DLD1 (cell line): ENCODE data around the gene BRD9.

Experiments
- in situ Hi-C: cut with HindIII; loops from 2 replicates; pipeline ENCODE4 v1.10.0; 2017; ENCODE audit warnings: low sequenced_read_pairs

The BRD9 gene

DNA sequence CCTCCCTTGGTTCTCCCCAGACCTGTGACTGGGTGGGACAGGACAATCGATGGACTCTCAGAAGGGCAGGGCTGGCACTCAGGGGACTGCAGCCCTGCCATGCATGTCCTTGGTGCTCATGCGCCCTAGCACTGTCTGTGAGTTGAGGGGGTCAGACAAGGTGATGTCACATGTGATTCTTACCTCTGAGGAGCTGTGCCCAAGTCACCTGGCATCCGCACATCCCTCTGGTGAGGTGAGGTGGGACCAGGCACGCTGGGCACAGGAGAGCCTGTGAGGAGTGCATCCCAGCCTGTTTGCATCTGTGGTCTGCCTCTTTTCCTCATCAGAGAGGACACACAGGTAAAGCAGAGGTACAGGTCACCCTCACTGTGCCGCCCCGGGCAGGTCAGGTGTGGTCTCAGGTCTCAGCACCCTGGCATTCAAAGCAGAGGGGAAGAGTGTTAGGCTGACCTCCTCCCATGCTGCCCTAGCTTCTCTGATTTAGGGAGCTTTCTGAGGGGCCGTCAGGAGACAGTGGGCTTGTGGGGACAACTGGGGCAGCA, 14.8 kb upstream of the BRD9 start:
- in situ Hi-C loops: loop anchor here (10.0 to 25.0 kb wide), 2 partner anchors 253 to 255 kb away; no protein-coding TSS in a partner anchor

DNA sequence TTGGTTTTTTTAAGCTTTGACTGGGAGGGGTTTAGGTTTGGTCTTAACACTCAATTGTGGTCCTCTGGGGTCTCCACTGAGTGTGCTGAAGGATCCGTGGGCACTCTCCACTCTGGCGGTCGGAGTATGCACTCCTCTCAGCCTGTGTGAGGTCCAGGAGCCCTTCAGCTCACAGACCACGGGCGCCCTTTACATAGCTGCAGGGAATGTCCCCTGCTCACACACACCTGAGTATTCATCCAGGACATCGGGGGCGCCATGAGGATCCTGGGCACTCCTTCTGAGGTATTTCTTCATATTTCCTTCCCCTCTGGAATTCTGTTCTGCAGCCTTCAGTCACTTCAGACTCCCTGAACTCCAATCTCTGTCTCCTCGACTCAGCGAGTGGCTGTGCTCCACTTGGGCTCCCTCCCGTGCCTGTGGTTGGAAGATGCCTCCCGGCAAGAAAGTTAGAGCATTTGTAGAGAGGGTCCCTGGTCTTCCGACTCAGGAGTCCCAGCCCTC, 12.6 kb upstream of the BRD9 start:
- in situ Hi-C loops: loop anchor here (10.0 to 25.0 kb wide), 2 partner anchors 250 to 257 kb away; no protein-coding TSS in a partner anchor

DNA sequence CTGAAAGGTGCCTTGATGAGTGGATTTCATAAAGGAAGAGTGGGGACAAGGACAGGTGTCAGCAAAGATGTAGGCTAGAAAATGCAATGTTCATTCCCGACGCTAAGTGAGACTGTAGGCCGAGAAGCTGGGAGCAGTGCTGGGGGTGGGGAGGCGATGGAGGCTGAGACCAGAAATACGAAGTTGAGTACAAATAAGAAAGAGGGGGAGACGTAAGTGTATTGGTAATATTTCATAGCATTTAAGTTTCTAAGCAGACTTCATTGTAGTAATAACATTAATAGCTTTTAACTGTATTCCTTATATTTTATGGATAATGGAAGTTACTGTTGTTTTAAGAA, 11.1 kb upstream of the BRD9 start:
- in situ Hi-C loops: loop anchor here (10.0 to 25.0 kb wide), 2 partner anchors 249 to 259 kb away; no protein-coding TSS in a partner anchor

DNA sequence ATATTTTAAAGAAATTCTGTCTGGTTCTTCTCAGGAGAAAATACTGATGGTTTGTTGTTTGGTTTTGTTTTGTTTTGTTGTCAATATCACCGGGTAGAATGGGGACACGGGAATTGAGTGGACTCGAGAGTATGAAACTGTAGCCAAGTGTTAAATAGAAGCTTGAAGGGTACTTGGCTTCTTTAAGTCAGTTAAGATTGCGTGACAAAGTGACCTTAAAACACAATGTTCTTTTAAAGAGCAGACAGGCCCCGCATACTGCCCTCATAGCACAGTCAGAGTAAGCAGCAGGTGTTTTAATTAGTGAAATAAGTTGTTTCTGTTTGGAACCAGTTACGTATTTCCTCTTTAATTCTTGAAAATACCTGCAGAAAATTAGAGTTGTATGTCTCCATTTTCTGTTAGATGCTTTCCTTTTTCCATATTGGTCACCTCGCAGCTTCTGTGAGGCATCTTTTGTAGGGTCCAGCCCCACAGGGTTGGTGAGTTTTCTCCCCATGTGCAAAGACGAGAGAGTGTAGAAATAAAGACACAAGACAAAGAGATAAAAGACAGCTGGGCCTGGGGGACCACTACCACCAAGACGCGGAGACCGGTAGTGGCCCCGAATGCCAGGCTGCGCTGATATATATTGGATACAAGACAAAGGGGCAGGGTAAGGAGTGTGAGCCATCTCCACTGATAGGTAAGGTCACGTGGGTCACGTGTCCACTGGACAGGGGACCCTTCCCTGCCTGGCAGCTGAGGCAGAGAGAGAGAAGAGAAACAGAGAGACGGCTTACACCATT, 9.7 kb upstream of the BRD9 start:
- in situ Hi-C loops: loop anchor here (10.0 to 25.0 kb wide), 2 partner anchors 248 to 260 kb away; no protein-coding TSS in a partner anchor

DNA sequence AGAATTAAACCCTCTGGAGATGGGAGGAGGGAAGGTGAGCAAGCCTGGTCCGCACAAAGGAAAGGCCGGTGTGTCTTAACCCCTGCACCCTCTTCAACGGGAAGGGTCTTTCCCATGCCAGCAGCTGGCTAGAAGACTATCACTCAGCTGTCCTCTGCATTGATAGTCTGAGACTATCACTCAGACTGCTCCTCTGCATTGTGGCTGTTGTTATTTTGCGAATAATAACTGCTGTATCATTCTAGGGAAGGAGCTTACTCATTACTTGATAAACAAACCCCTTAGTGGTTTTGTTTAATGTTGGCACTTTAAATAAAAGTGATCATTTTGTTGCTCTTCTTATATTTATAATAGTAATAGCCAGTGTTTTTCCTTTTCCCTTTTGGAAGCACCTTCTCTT, 8.2 kb upstream of the BRD9 start:
- in situ Hi-C loops: loop anchor here (10.0 to 25.0 kb wide), 2 partner anchors 246 to 262 kb away; no protein-coding TSS in a partner anchor

DNA sequence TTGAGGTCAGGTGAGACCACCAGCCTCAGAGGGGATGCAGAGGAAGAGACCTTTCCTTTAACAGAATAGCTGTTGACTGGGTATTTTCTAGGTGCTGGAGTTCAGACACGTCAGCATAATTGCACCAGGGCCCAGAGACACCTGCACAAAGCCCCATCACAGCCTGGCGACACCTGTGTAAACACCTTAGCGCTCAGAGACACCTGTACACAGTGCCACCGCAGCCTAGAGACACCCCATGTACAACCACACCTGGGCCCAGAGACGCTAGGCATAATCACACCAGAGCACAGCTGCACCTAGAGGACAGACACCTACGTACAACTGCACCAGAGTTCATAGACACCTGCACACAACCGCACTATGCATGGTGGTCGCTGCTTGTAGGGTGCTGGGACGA, 1.1 kb upstream of the BRD9 start:
- in situ Hi-C loops: no loop called here

DNA sequence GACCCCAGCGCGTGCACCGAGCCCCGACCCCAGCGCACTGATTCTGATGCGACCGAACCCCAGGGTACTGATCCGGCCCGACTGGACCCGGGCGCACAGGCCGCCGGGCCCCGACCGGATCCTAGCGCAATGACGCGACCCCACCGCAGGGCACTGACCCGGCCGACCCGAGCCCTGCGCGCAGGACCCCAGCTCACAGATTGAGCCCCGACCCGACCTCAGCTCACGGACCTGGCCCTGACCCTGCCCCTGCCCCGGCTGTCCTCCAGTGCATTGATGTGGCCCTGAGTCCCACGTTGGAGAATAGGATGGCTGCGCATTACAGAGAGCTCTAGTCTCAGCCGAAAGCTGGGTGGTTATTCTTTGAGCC, 521 bp upstream of the BRD9 start:
- in situ Hi-C loops: no loop called here

DNA sequence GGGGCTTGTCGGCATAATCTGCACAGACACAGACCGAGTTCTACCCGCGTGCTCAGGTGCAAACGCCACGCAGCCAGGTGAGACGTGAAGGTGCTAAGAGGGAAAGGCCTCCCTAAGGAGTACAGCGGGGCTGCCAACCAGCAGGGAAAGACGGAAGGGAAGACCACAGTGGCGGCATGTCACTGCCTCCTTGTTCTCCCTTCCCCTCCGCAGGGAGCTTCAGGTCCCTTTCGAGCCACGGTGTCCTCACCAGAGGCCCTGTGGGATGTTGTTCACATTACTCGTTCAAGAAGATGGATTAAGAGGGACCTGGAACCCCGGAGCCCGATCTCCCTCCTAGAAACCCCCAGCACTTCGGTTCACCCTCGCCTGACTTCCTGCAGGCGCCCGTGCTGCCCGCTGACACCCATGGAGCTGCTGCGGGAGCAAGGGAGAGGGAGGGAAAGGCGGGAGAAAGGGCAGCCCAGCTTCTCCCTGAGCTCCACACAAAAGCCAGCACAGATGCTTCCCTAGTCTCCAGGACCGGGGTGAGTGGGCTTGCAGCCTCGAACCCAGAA, 686 bp downstream of the BRD9 start:
- in situ Hi-C loops: no loop called here

DNA sequence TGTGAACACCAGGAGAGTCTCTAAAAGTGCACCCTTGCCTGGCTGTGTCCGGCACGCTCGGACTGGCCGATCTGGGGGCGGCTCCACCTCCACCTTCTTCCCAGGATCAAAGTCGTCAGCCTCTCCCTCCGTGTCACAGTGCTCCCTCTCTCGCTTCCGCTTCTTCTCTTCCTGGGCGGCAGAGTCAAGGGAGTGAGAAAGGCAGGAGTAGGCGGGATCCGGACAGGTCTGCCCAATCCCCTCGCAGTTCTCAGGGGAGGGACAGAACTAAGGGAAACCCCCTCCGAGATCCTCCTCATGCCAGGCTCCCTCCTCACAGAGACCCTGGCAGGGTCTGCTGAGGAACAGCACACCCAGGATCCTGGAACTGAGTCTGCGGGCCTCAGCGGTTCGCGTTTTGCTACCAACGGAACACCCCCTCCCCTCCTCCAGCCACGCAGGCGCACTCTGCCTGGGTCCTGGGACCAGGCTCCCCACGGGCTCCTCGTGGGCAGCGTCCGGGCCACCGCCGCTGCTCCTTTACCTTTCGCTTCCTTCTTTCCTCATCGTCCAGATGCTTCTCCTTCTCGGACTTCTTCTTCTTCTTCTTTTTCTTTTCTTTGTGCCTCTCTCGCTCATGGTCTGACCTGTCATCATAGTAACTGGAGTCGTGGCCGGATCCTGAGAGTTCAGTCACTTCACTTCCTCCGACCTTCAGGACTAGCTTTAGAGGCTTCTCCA, 1.3 kb downstream of the BRD9 start:
- in situ Hi-C loops: no loop called here

DNA sequence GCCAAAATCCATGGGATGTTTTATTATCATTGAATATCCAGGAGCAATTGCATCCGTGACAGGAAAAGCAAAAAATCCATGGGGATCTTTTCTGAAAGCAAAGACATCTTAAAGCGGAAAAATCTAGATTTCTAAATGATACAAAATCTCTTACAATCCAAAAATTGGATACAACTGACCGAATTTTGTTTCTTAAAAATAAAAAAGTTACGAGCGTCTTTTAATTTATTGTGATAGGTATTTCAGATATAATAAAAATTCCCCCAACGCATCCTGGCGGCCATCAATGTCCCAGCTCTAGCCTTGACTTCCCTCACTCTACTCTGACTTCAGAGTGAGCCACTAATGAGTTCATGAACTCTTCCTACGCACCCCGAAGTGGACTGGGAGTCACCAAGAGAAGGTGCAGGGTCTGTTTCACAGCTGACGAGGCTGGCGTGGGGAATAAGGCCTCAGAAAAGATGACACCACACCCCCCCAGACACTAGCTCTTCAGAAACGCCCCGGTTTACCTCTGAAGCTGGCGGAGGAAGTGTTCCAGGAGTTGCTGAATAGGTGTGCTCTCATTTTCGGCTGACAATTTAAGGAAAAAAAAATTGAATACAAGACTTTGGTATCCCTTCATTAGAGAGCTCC, 3.4 kb downstream of the BRD9 start:
- in situ Hi-C loops: no loop called here

DNA sequence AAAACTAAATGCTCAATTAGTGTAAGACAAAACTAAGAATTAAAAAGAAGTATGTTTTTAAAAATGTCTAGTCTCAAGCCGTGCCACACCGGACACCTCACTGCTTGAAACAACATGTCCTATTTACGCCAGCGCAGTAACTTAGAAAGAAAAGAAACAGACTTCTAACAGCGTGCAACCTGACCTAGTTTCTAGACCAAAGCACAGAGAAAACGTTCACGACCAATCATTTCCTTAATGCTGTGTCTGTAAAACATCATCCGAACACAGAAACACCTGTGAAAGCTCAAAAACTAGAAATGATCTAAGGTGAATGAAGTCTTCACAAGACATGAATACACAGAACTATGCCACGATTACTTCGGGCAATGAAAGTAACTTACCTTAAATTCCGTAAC, 4.0 kb downstream of the BRD9 start:
- in situ Hi-C loops: no loop called here

DNA sequence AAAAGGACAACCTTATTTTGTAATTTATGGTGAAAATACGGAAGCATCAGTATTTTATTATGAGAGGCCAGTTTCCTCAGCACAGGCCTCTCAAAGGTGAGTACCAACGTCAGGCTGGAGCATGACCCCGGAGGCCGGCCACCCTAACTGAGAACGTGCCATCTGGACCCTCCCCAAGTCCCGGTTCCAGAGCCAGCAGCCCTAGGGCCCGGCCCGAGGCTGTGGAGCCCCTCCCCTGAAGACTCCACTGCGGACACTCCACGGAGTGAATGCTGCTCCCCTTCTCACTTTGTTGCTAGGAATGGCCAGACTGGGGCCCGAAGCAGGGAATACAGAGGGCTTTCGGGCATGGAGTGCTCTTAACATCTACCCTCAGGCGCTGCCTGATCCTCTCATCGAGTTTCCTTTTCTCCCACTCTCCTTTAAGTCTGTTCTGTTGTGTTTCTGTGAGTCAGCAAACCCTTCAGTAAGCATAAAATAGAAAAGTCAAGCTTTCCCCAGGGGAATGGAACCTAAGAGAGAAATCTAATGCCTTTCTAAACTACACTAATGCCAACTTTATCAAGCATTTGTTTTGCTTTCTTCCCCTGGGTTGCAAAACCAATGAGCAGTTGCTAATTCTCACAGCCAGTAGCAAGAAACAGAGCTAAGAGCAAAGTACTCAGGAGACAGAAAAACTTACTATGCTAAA, 4.5 kb downstream of the BRD9 start:
- in situ Hi-C loops: no loop called here

DNA sequence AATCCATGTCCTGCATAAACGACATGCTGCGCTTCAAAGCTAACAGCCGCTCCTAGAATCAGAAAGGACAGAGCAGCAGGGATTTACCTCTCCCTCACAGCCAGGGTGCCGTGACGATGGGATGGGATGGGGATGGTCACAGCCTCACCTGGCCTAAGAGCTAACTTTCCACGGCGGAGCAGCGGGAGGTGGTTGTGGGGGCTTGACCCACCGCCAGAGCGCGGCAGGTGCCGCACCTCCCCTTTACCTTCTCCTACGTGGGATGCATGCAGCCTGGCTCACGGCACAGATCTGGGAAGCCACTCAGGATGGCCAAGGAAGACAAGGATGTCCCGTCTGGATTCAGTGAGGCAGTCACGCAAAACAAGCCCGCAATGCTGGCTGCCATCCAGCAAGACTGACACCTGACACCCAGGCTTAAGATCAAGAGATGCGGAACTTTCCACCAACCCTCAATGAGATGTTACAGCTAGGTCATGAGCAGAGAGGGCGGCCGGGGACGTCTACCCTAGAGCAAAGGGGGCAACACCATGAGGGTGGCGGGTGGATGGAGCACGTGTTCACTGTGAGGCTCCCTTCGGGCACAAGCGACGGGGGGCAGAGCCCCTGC, 5.8 kb downstream of the BRD9 start:
- in situ Hi-C loops: no loop called here

DNA sequence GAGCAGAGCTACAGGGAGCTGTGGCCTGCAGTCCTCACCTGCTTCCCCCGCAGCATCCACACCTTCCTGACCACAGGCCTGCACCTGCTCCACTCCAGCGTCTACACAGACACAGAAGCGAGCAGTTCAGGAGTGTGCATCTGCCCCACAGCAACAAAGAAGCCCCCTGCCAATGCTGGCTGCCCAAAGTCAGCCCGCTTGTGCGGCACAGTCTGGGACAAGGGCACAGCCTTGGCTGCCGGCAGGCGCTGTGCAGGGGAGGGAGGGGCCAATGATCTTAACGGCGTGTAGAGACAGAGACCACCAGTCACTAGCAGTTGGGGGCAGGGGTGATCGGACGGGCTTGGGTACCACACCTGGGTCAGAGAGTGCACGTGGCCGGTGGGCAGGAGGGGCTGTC, 6.6 kb downstream of the BRD9 start:
- in situ Hi-C loops: no loop called here

DNA sequence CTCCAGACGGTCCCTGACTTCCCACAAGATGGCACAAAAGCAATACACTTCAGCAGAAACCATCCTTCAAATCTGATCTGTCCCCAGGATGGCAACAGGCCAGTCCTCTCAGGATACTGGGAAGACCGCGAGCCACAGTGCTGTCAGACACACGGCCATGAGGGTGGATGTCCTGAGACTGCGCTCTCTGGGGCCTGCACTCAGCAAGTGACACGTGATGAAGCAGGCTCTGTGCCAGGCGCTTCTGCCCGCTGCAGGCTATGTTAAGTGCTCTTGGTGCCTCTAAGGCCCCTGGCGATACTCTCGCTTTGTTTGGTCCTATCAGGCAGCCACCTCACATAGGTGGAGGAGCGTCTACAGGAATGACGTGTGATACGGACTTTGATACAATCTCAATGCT, 7.1 kb downstream of the BRD9 start:
- in situ Hi-C loops: no loop called here

DNA sequence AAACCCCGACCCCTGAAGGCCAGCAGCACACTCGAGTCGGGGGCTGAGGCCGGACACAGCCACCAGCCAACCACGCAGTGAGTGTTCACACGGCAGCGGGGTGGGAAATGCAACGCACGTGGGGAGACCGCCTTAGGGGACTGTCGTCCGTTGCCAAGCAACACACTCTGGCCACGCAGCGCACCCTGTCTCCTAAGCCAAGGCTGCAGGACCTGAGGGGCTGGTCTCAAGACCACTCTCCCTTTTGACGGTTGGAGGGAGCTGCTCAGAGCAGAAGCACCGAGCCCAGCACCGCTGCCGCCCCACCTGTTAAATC, 7.5 kb downstream of the BRD9 start:
- in situ Hi-C loops: no loop called here

DNA sequence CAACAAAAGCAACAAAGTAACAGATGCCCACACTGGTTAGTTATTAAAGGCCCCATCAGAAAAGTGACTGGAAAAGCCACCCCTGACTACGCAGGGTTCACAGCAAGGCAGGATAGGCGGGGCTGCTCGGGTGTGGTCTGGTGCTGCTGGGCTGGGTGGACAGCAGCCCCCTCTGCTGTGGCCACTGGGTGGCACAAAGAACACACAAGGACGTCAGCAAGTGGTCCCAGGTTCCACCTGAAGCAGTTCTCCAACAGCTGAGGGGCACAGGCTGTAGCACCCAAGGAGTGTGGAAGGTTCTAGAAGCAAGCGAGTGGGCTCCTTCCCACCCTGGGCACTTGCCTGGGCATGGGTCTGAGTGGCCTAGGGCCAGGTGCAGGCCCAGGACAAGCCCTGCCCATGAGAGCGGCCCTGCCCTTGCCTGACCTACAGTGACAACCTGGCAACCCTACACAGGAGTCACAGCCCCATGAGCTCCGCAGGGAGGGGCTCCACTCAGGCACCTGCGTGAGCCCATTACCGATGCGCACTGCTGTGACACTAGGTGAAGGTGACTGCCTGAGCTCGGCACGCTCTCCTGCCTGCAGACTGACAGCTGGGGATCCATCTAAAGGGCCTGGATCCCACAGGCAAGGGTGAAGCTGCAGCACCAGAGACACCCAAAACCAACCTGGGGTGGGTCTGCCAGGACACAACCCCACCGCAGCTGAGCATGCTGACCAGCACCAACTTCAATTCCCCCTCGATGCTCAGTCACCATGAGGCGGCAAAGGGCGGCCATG, 8.1 kb downstream of the BRD9 start:
- in situ Hi-C loops: no loop called here

DNA sequence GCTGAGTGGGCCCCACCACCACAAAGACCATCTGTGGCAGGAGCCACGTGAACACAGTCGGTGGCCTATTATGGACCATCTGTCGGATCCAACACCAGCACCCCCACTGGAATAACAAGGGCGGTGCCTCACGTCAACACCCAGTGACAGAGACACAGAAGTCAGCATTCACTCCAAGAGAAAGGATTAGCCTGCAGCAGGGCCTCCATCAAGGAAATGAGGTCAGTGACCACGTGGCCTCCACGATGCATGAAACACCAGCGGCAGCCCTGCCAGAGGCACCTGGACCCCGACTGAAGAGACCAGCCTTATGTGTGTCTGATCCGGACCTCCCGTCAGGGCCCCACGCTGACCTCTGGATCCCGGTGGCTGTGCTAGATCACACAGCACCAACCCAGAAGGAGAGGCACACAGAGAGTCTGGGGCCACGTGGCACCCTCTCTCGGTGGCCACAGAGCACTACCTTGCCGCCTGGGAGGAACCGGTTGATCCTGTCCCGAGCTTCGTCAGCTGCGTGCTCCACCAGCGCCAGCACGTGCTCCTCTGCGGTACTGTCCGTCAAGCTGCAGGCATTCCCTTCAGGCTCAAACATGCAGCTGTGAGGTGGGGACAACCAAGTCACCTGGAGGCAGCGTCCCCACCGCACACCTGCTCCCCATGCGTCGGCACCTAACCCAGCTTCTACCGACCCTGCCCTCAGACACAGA, 9.0 kb downstream of the BRD9 start:
- in situ Hi-C loops: no loop called here
